Stimulated activated CD4-positive, alpha-beta T cell treated with anti-CD3 and anti-CD28 coated beads, Interleukin-12 subunit alpha, Interleukin-12 subunit beta, amount 100 ng/mL, for 24 hours (primary cell): Measurements from ENCODE around the gene FAM53A.
A peak's percentile ranks its signal among the peaks of the same experiment; 100 is the strongest.
"Not testable (repeated sequence)": the region's sequence is repeated elsewhere in the genome, so short reads cannot be mapped to it uniquely, and the experiment has no call there.

Experiments used
- DNase-seq, 2 experiments: peaks; one replicate each; pipeline ENCODE4 v3.0.0-alpha.2; 2020; ENCODE audit warnings: low read depth in 2 of 2

FAM53A gene

GRCh38 chr4:1685235-1686150 is 1.4 kb upstream of the FAM53A start:
- no peak for DNase-seq

- peak in 1 of 2 experiments; percentile 92 for DNase-seq
Measured at GRCh38 chr4:1684506-1685234, 557 bp upstream of the FAM53A start.

GRCh38 chr4:1683261-1683735 is 815 bp downstream of the FAM53A start:
- DNase-seq = no peak

- DNase-seq = no peak
Measured at GRCh38 chr4:1682860-1683259, 1.3 kb downstream of the FAM53A start.

GRCh38 chr4:1678244-1678643 is 5.9 kb downstream of the FAM53A start:
- no peak for DNase-seq

- no peak for DNase-seq
Measured at GRCh38 chr4:1676605-1677525, 7.2 kb downstream of the FAM53A start.

- no peak for DNase-seq
Measured at GRCh38 chr4:1675802-1676137, 8.3 kb downstream of the FAM53A start.

- DNase-seq = no peak
Measured at GRCh38 chr4:1675136-1675801, 8.8 kb downstream of the FAM53A start.

- no peak for DNase-seq
Measured at GRCh38 chr4:1674682-1675081, 9.4 kb downstream of the FAM53A start.

- no peak for DNase-seq
Measured at GRCh38 chr4:1673671-1674070, 10.4 kb downstream of the FAM53A start.

GRCh38 chr4:1671011-1671410 is 13.1 kb downstream of the FAM53A start:
- DNase-seq = not testable (repeated sequence)

GRCh38 chr4:1670279-1670678 is 13.8 kb downstream of the FAM53A start:
- DNase-seq = no peak

- DNase-seq = no peak
Measured at GRCh38 chr4:1669850-1670249, 14.3 kb downstream of the FAM53A start.

GRCh38 chr4:1669270-1669669 is 14.8 kb downstream of the FAM53A start:
- no peak for DNase-seq

- no peak for DNase-seq
Measured at GRCh38 chr4:1668488-1668840, 15.6 kb downstream of the FAM53A start.

GRCh38 chr4:1667273-1667672 is 16.8 kb downstream of the FAM53A start:
- no peak for DNase-seq

- no peak for DNase-seq
Measured at GRCh38 chr4:1666391-1666790, 17.7 kb downstream of the FAM53A start.

- no peak for DNase-seq
Measured at GRCh38 chr4:1664141-1664540, 20.0 kb downstream of the FAM53A start.

- no peak for DNase-seq
Measured at GRCh38 chr4:1663549-1663948, 20.6 kb downstream of the FAM53A start.

GRCh38 chr4:1661695-1662094 is 22.4 kb downstream of the FAM53A start:
- no peak for DNase-seq

- no peak for DNase-seq
Measured at GRCh38 chr4:1660948-1661677, 23.0 kb downstream of the FAM53A start.
